Nucleus accumbens (tissue), 56 donors: ENCODE data around the gene CTSO.

Experiments used
- DNase-seq, 56 donors: peaks; one replicate each; lab custom pipeline; 2025; lab: John Stamatoyannopoulos, UW

Gene CTSO

GRCh38 chr4:155953151-155954117 lies at the start of gene CTSO:
CTSO (minus strand) TSS chr4:155953866; CDS start chr4:155953847, 19 bp downstream.
- DNase-seq: peak in 55 of 56 donors; percentile 19 to 85 (median 72)

GRCh38 chr4:156000491-156000890 lies 46.8 kb upstream of the CTSO start:
- DNase-seq: no peak

GRCh38 chr4:155999725-156000124 lies 46.1 kb upstream of the CTSO start:
- peak in 35 of 56 donors; percentile 0 to 64 (median 8) for DNase-seq

- no peak for DNase-seq
Measured at GRCh38 chr4:155995069-155995468, 41.4 kb upstream of the CTSO start.

- DNase-seq: no peak
Measured at GRCh38 chr4:155984106-155984797, 30.6 kb upstream of the CTSO start.

- DNase-seq: no peak
Measured at GRCh38 chr4:155982736-155983385, 29.2 kb upstream of the CTSO start.

GRCh38 chr4:155978810-155979209 lies 25.1 kb upstream of the CTSO start:
- DNase-seq: no peak

- no peak for DNase-seq
Measured at GRCh38 chr4:155975511-155975910, 21.8 kb upstream of the CTSO start.

GRCh38 chr4:155974996-155975395 lies 21.3 kb upstream of the CTSO start:
- DNase-seq: no peak

- no peak for DNase-seq
Measured at GRCh38 chr4:155974476-155974749, 20.7 kb upstream of the CTSO start.

GRCh38 chr4:155973639-155974475 lies 20.2 kb upstream of the CTSO start:
- DNase-seq: no peak

GRCh38 chr4:155972098-155972497 lies 18.4 kb upstream of the CTSO start:
- peak in 6 of 56 donors; percentile 2 to 33 (median 14) for DNase-seq

GRCh38 chr4:155966731-155967395 lies 13.2 kb upstream of the CTSO start:
- DNase-seq: peak in 5 of 56 donors; percentile 4 to 36 (median 19)

- no peak for DNase-seq
Measured at GRCh38 chr4:155966171-155966570, 12.5 kb upstream of the CTSO start.

GRCh38 chr4:155964016-155964891 lies 10.6 kb upstream of the CTSO start:
- peak in 8 of 56 donors; percentile 2 to 49 (median 26) for DNase-seq

GRCh38 chr4:155962767-155963166 lies 9.1 kb upstream of the CTSO start:
- DNase-seq: no peak

- DNase-seq: no peak
Measured at GRCh38 chr4:155961575-155961974, 7.9 kb upstream of the CTSO start.

- peak in 2 of 56 donors; percentile 1 to 13 for DNase-seq
Measured at GRCh38 chr4:155960522-155960921, 6.9 kb upstream of the CTSO start.

- no peak for DNase-seq
Measured at GRCh38 chr4:155959417-155959816, 5.8 kb upstream of the CTSO start.
